GM21390 (cell line): ENCODE measurements around the gene MPHOSPH10.
A peak's percentile ranks its signal among the peaks of the same experiment; 100 is the strongest.
"Not testable (repeated sequence)": the region's sequence is repeated elsewhere in the genome, so short reads cannot be mapped to it uniquely, and the experiment has no call there.

Source experiments
- ATAC-seq: cut with Tn5 transposase; IDR thresholded peaks from one replicate; pipeline ENCODE4 v1.9.1; 2021; ENCODE audit not compliant: unreplicated experiment

MPHOSPH10 gene

GRCh38 chr2:71130152-71130904, at the start of gene MPHOSPH10, which contains the start of gene MCEE:
Gene MPHOSPH10, plus strand, starts transcription at chr2:71130634. Its CDS starts 32 bp downstream, at chr2:71130666.
Gene MCEE, minus strand, starts transcription at chr2:71130229. Its CDS starts 10 bp downstream, at chr2:71130219.
- ATAC-seq = peak; percentile 90

- peak; percentile 56 for ATAC-seq
These were observed 47.8 kb upstream of the MPHOSPH10 start for GRCh38 chr2:71082402-71083252.

- ATAC-seq = not testable (repeated sequence)
These were observed 47.1 kb upstream of the MPHOSPH10 start for GRCh38 chr2:71083297-71083696.

- not testable (repeated sequence) for ATAC-seq
These were observed 46.6 kb upstream of the MPHOSPH10 start for GRCh38 chr2:71083752-71084312.

- not testable (repeated sequence) for ATAC-seq
These were observed 45.0 kb upstream of the MPHOSPH10 start for GRCh38 chr2:71085325-71086003.

- not testable (repeated sequence) for ATAC-seq
These were observed 41.0 kb upstream of the MPHOSPH10 start for GRCh38 chr2:71089475-71089874.

- not testable (repeated sequence) for ATAC-seq
These were observed 38.6 kb upstream of the MPHOSPH10 start for GRCh38 chr2:71091808-71092207.

GRCh38 chr2:71092491-71093260, 37.8 kb upstream of the MPHOSPH10 start:
- ATAC-seq = not testable (repeated sequence)

GRCh38 chr2:71100195-71100964, 30.1 kb upstream of the MPHOSPH10 start:
- no peak for ATAC-seq

GRCh38 chr2:71101656-71102055, 28.8 kb upstream of the MPHOSPH10 start:
- no peak for ATAC-seq

GRCh38 chr2:71102981-71103681, 27.3 kb upstream of the MPHOSPH10 start:
- ATAC-seq = no peak

- ATAC-seq = no peak
These were observed 26.6 kb upstream of the MPHOSPH10 start for GRCh38 chr2:71103809-71104208.

- ATAC-seq = not testable (repeated sequence)
These were observed 24.0 kb upstream of the MPHOSPH10 start for GRCh38 chr2:71106463-71106862.

- no peak for ATAC-seq
These were observed 22.3 kb upstream of the MPHOSPH10 start for GRCh38 chr2:71108091-71108490.

- ATAC-seq = no peak
These were observed 16.6 kb upstream of the MPHOSPH10 start for GRCh38 chr2:71113843-71114242.

GRCh38 chr2:71117063-71117462, 13.4 kb upstream of the MPHOSPH10 start:
- ATAC-seq = no peak

- no peak for ATAC-seq
These were observed 10.2 kb upstream of the MPHOSPH10 start for GRCh38 chr2:71120195-71120594.

- ATAC-seq = no peak
These were observed 9.0 kb upstream of the MPHOSPH10 start for GRCh38 chr2:71121479-71121878.
